Epithelial cell of esophagus (primary cell): Measurements from ENCODE around the gene TMEM79.

ENCODE experiments used
- DNase-seq: peaks from one replicate; pipeline ENCODE4 v3.0.0; 2010; ENCODE audit warnings: low read depth
- H3K4me3 ChIP-seq: 2 replicates; pipeline ENCODE4 v1.5.1; 2011; ENCODE audit warnings: mild to moderate bottlenecking, low read length, control low read depth
- TF ChIP-seq, protein P1 (sequence below): IDR thresholded peaks from 2 replicates; pipeline ENCODE4 v1.5.1; 2011; ENCODE audit warnings: low read depth, mild to moderate bottlenecking, low read length, control low read depth, inconsistent platforms; ENCODE audit not compliant: insufficient read depth; ENCODE audit errors: missing control alignments

The TMEM79 gene

DNA sequence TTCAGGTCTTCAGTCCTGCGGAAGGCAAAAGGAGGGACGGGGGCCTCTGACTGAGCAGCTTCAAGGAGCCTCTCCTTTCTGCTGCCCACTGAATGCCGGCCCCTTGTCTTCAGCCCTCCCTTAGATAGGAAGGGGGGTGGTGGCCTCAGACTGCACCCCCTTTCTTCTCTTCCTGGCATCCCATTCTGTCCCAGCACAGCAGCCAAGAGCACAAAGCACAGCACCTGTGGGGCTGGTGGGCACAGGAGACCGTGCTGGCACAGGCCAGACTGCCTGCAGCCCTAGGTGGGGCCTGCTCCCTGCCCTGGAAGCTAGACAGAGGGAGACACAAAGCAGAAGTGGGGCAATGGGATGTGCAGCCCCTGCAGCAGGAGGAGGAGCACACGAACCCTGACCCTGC is 34.5 kb upstream of the TMEM79 start:
- TF ChIP-seq, protein P1, sequence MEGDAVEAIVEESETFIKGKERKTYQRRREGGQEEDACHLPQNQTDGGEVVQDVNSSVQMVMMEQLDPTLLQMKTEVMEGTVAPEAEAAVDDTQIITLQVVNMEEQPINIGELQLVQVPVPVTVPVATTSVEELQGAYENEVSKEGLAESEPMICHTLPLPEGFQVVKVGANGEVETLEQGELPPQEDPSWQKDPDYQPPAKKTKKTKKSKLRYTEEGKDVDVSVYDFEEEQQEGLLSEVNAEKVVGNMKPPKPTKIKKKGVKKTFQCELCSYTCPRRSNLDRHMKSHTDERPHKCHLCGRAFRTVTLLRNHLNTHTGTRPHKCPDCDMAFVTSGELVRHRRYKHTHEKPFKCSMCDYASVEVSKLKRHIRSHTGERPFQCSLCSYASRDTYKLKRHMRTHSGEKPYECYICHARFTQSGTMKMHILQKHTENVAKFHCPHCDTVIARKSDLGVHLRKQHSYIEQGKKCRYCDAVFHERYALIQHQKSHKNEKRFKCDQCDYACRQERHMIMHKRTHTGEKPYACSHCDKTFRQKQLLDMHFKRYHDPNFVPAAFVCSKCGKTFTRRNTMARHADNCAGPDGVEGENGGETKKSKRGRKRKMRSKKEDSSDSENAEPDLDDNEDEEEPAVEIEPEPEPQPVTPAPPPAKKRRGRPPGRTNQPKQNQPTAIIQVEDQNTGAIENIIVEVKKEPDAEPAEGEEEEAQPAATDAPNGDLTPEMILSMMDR: no peak
- no peak for DNase-seq
- no peak overlapping the region for H3K4me3 ChIP-seq

DNA sequence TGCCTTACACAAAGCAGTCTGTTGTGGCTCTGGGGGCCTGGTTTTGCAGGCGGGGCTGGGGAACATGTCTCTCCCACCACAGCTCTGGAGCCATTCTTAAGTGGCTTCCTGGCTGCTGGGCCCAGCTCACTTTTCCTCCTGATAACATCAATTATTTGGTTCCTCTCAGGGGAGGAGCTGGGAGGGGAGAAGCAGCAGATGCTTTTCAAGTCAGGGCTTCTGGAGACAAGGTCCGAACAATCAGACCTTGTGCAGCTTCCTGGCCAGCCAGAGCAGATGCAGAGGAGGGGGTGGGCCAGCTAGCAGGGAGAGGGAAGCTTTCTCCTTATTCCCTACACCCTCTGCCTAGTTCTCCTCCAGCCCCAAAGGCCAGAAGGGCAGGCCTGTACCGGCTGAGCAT is 32.6 kb upstream of the TMEM79 start:
- DNase-seq: no peak
- H3K4me3 ChIP-seq: no peak overlapping the region
- TF ChIP-seq, protein P1: no peak

DNA sequence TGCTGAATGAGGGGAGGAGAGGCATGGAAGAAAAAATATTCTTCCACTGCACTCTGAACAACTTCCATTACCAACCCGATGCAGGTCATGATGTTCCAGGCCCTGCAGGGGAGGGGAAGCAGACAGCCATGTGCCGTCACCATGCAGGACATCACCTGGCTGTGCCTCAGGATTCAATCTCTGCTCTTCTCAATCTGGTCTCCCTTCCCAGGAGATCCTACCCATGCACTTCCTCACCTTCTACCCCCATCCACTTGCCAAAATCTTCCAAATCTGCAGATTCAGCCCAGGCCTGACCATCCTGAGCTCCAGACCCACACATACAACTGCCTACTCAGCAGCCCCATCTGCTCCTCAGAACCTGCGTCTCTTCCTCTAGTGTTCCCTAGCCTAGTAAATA is 30.5 kb upstream of the TMEM79 start:
- TF ChIP-seq, protein P1: no peak
- no peak overlapping the region for H3K4me3 ChIP-seq
- no peak for DNase-seq

DNA sequence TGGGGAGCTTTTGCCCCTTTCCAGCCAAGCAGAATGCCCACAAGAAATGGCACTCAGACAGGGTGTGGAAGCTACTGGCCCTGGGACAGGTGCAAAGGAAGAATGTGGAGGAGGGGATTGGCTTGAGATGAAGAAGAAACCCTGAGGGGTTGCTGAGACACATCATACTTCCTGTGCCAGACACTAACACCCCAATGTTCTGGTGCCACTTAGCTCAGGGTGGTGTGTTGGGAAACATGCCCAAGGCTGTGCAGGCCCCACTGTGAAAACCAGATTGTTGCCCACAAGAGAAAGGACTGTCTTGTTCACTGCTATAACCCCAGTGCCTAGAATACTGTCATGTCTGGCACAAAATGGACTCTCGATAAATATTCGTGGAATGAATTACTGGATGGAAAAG is 26.4 kb upstream of the TMEM79 start:
- TF ChIP-seq, protein P1: no peak
- no peak for DNase-seq
- no peak overlapping the region for H3K4me3 ChIP-seq

DNA sequence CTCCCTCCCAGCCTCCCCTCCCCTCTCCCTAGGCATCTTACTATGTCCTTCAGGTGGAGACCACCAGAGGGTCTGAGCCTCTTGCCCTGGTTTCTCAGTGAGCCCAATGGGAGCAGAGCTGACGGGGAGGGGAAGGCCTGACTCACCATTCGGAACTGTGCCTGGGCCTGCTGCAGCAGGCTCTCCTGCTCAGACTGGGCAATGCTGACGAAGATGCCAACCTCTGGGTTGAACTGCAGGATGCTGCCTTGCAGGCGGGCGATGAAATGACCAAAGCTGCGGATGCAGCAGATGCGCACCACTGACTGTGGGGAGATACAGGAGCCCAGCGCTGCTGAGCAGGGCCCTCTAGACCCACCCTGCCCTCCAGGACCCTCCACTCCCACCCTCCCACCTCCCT is 25.3 kb upstream of the TMEM79 start:
- DNase-seq: peak; percentile 90
- H3K4me3 ChIP-seq: no peak overlapping the region
- TF ChIP-seq, protein P1: no peak

DNA sequence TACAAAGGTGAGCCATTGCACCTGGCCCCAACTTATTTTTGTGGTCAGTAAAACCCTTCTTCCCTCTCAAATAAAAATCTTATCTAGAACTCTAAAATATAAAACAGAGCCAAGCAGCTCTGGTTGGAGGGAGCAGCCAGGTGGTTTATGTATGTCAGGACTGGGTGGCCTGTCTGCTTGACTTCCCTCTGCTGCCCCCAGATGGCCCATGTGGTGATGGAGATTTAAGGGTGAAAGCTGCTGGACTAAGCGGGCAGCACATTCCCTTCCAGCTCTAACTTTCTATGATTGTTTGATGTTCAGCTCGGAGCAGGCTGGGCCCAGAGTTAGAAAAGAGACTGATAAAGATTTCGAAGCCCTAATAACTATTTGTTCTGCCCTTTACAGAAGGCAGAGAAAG is 24.3 kb upstream of the TMEM79 start:
- DNase-seq: no peak
- TF ChIP-seq, protein P1: no peak

DNA sequence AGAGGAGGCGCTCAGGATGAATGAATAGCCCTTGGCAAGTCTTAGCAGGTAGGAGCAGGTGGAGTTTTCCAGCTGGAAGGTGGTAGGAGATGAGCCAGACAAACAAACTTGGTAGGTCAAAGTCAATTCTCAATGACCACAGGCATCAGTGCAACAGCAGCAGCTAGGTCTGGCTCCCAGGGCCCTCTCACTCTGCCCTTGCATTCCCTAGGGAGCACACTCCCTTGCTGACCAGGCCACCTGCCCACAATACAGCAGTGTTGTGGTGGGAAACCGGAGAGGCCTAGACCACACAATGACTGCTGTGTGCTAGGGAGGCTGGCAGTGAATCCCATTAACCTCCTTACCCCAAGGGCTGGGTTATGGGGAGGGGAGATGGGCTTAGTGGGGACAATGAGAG is 23.2 kb upstream of the TMEM79 start:
- no peak overlapping the region for H3K4me3 ChIP-seq
- TF ChIP-seq, protein P1: no peak
- DNase-seq: peak; percentile 66

More for the DNA sequence above, 24.3 kb upstream of the TMEM79 start:
- H3K4me3 ChIP-seq: no peak overlapping the region
